GM15510 (cell line): Measurements from ENCODE around the gene EXD3.

Experiments used
- POLR2A ChIP-seq: IDR thresholded peaks from 3 replicates; pipeline ENCODE4 v1.6.1; 2011; ENCODE audit warnings: borderline replicate concordance; ENCODE audit not compliant: insufficient read length; ENCODE audit errors: extremely low read depth

Gene EXD3

DNA sequence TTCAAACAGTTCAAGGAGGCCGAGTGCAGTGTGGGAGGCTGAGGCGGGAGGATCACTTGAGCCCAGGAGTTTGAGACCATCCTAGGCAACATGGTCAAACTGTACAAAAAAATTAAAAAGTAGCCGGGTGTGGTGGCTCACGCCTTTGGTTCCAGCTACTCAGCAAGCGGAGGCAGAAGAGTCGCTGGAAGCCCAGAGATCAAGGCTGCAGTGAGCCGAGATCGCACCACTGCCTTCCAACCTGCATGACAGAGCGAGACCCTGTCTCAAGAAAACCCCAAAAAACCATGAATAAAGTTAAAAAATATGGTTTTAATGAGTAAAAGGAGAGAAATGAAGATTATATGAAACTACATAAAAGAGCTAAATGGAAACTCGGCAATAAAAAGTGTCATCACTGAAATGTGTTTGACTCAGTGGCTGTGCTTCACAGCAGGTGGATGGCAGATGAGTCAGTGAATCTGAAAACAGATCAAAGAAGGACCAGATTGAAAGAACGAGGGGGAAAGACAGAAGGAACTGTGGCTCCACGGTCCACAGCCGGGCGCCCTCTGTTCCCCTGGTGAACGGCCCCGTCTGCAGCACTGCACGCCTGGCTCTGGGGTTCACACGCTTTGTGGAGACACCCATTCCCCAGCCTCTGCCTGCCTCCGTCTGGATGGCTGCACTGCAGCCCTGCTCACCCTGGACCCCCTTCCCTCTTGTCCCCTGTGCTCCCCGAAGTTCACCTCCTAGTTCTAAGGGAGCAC lies 25.1 kb downstream of the EXD3 start:
- TF ChIP-seq POLR2A = no peak

GRCh38 chr9:137396634-137397367 lies 26.2 kb downstream of the EXD3 start:
- TF ChIP-seq POLR2A = no peak

DNA sequence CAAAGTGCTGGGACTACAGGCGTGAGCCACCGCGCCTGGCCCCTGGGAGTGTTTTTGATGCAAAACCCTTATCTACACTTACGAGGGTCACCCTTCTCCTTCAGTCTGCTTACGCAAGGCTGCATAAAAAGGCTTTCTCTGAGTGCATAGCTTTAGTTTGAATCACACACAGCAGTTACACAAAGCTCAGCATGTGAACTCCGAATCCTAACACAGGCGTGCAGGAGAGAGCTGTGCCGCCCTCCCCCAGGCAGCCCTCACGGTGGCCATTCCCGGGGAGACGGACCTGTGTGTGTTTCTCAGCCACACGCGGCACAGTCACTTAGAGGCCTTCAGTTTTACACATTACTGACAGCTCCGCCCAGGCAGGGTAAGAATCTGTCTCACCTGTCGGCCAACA lies 26.7 kb downstream of the EXD3 start:
- no peak for TF ChIP-seq POLR2A

- TF ChIP-seq POLR2A = no peak
Observed at GRCh38 chr9:137395666-137396010, 27.3 kb downstream of the EXD3 start.

GRCh38 chr9:137394866-137395665 lies 27.9 kb downstream of the EXD3 start:
- TF ChIP-seq POLR2A = no peak

DNA sequence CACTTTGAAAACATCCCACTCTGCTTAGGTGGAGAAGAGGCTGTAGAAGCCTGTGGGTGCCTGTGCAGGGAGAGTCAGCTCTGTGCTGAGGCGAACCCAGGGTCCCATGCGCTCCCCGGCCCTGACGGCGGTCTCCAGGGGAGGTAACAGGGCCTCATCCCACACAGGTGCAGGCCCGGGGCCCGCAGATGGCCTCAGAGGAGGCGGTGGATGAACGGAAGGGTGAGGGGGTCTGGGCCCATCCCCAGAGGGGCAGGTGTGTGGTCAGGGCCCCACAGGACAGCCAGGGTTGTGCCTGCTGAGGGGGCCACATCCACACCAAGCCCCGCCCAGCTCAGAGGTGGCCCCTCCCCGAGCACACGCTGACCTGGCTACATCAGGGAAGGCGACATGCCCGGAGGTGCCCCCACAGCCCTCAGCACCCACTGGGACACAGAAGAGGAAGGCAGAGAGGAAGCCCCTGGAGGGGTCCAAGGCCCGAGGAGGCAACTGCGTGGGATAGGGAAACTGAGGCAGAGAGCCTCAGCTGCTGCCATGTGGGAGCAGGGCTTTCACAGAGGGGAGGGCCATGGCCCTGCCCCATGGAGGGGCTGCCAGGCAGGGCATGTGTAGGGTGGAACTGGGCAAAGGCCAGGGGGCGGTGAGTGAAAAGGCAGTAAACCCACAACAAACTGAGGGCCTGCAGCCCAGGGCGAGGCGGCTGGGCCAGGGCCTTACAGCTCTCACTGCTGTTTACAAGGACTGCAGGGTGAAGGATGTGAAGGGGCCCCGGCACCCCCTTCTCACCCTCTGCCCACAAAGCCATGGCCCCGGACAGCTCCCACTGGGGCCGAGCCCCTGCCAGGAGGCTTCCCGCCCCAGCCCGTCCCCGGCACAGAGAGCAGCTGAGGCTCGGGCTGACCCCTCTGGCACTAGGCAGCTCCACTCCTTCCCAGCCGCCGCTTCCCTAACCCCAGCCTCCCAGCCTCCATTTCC lies 29.5 kb downstream of the EXD3 start:
- no peak for TF ChIP-seq POLR2A

DNA sequence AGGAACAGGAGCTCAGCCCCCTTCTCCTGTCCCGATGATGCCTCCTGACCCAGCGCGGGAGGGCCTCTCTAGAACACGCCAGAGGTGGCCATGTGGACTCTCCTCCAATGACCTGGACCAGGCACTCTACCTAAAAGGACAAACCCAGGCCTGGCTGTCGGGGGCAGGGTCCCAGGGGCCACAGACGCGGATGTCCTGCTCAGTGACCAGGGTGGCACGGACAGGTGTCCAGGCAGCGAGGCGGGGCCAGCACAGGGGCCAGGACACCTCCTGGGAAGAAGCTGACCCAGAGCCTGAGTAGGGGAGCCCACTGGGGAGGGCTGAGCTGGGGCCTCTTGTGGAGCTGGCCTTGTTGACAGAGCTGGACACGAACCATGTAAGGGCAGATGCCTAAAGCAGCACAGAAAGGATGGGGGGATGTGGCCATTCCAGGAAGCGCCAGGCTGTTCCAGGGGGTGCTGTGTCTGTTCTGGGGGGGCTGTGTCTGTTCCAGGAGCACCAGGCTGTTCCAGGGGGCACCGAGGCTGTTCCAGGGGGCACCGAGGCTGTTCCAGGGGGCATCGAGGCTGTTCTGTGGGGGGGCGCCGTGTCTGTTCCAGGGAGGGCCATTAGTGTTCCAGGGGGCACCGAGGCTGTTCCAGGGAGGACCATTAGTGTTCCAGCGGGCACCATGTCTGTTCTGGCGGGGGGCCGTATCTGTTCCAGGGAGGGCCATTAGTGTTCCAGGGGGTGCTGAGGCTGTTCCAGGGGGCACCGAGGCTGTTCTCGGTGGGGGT lies 30.5 kb downstream of the EXD3 start:
- TF ChIP-seq POLR2A = no peak

GRCh38 chr9:137391411-137391754 lies 31.6 kb downstream of the EXD3 start:
- no peak for TF ChIP-seq POLR2A

DNA sequence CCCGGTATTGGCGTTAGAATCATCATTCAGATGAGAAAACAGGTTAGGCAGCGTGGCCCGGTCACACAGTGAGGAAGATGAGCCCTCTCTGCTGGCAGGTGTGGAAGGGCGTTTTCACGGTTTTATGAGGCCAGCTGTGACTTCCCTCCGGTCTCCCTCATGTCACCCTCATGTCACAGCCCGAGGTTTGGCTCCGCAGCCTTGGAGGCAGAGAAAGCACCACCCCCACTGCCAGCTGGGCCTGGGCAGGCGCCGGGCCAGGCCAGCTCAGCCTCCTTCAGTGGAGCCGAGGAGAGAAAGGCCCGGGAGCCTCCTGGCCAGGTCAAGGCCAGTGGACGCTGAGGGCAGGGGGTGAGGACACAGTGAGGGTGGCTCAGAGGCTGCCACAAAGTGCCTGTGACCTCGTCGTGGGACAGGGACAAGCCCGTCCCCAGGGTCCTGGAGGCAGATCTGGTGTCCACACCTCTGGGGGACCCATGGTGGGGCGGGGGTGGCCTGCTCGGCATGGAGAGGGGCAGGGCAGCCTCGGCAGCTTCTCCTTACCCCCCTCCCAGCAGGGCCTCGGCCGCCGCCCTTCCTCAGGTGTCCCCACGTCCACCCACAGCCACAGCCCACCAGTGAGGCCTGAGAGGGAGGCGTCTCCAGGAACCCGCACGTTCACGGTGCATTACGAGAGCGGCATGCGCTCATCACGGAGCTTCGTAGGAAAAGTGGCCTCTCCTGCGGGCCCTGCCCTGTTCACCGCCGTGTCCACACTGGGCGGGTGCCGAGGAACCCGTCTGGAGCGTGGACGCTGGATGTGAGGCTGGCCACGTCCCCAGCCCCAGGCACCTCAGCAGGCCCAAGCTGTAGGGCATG lies 32.2 kb downstream of the EXD3 start:
- TF ChIP-seq POLR2A = no peak

- TF ChIP-seq POLR2A = no peak
Observed at GRCh38 chr9:137389428-137389746, 33.6 kb downstream of the EXD3 start.

DNA sequence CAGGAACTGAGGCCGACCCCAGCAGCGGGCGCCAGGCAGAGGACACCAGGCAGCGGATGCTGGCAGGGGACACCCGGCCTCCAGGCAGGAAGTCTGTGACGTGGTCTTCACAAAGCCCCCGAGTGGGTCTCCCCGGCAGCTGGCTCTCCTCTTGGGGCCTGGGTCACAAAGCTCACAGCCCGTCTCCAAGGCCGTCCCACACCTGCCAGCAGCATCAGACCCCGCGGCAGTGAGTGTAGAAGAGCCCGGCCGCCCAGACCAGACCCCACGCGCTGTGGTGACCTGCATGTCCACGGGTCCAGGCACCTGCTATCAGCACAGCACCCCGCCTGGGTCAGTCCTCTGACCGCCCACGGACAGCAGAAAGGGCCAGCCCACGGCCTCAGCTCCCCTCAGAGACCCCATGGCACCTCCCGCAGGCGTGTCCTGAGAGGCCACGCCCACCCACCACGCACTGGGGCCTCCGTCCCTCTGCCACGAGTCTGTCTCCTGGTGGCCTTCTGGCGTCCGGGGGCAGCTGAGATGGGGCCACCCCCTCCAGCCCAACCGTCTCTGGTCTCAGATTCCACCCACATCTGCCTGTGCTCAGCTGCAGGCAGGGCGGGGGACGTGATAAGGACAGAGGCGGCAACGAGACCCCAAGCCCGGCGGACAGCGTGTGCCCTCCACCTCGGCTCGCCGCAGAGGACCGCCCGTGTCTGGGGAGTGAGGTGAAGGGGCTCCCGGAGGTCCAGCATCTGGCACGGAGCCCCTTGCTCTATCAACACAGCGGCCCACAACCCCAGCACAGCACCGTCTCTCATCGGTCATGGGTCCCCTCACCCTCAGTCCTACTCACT lies 34.2 kb downstream of the EXD3 start:
- TF ChIP-seq POLR2A = no peak

GRCh38 chr9:137387891-137388560 lies 34.9 kb downstream of the EXD3 start:
- no peak for TF ChIP-seq POLR2A
